Measurements from ENCODE around the gene C12orf42.

- TF ChIP-seq CTCF (conservative IDR thresholded peaks at IDR 0.05; ENCODE audit: low read depth, low read length) (no peak), EZH2phosphoT487 (IDR thresholded peaks at IDR 0.05; ENCODE audit: borderline replicate concordance, low read length) (no peak), EZH2 (IDR thresholded peaks at IDR 0.05; ENCODE audit: low read length, unreplicated experiment) (no peak)
These were observed 103.0 kb downstream of the C12orf42 start for GRCh38 chr12:103392722-103393121.
